Type B pancreatic cell (in vitro differentiated cells): ENCODE data around the gene GUCA2B. TPM values are rescaled to one million over a fixed set of nuclear protein-coding genes. Genes with fewer than 3 reads are reported as not detected.

Experiments used
- DNase-seq: peaks from one replicate; pipeline ENCODE4 v3.0.0; 2021; ENCODE audit warnings: mixed read lengths; ENCODE audit not compliant: unreplicated experiment; ENCODE audit errors: extremely low spot score
- H3K27ac Mint-ChIP-seq: 2 replicates; pipeline ENCODE4 v1.8.0; 2021; ENCODE audit warnings: mild to moderate bottlenecking, mixed read lengths
- H3K27me3 Mint-ChIP-seq: 2 replicates; pipeline ENCODE4 v1.8.0; 2021; ENCODE audit warnings: mixed read lengths
- H3K36me3 Mint-ChIP-seq: 2 replicates; pipeline ENCODE4 v1.8.0; 2021; ENCODE audit warnings: mixed read lengths
- H3K4me1 Mint-ChIP-seq: one replicate; pipeline ENCODE4 v1.8.0; 2021; ENCODE audit warnings: mixed read lengths; ENCODE audit not compliant: unreplicated experiment
- H3K4me3 Mint-ChIP-seq: 2 replicates; pipeline ENCODE4 v1.8.0; 2021; ENCODE audit warnings: mild to moderate bottlenecking, mixed read lengths
- H3K9me3 Mint-ChIP-seq: 2 replicates; pipeline ENCODE4 v1.8.0; 2021; ENCODE audit warnings: mixed read lengths
- total RNA-seq: library from RNA; stranded (reverse); gene quantifications from 2 replicates; pipeline ENCODE4 v1.2.1, GENCODE V29; 2021; ENCODE audit warnings: low replicate concordance
- TF ChIP-seq, protein P1 (sequence below): fragments of 200-600 bp; sonication (generic); conservative IDR thresholded peaks from 2 replicates; pipeline ENCODE4 v1.5.0; 2021; ENCODE audit warnings: antibody characterized with exemption, mild to moderate bottlenecking

The GUCA2B gene
- total RNA-seq, 1 donor from 2014 or later, result 0.92 TPM

DNA sequence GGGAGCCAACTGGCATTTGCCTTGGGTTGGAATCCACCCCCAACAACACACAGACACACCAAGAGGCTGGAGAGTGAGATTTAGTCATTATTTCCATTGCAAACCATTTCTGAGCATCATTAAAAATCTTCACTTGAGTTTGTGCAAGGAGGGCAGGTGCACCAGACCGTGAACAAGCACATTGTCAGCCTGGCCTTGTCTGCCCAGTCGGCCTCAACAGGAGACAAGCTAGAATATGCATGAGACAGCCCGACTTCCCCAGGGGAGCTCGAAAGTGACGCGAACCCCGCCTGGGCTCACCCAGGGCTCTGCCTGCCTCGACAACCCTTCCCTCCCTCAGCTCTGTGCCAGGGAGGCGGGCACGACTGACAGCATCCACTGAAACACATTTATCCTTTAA lies 15.4 kb upstream of the GUCA2B start:
- TF ChIP-seq, protein P1, sequence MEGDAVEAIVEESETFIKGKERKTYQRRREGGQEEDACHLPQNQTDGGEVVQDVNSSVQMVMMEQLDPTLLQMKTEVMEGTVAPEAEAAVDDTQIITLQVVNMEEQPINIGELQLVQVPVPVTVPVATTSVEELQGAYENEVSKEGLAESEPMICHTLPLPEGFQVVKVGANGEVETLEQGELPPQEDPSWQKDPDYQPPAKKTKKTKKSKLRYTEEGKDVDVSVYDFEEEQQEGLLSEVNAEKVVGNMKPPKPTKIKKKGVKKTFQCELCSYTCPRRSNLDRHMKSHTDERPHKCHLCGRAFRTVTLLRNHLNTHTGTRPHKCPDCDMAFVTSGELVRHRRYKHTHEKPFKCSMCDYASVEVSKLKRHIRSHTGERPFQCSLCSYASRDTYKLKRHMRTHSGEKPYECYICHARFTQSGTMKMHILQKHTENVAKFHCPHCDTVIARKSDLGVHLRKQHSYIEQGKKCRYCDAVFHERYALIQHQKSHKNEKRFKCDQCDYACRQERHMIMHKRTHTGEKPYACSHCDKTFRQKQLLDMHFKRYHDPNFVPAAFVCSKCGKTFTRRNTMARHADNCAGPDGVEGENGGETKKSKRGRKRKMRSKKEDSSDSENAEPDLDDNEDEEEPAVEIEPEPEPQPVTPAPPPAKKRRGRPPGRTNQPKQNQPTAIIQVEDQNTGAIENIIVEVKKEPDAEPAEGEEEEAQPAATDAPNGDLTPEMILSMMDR, result no peak
- H3K4me1 Mint-ChIP-seq, result no peaks in the 10 kb centered on the region
- H3K27me3 Mint-ChIP-seq, result peaks cover 11% of the 10 kb centered on the region
- peak; percentile 64 for DNase-seq
- no peak overlapping the region for H3K27ac Mint-ChIP-seq
- H3K4me3 Mint-ChIP-seq, result no peak overlapping the region
- H3K9me3 Mint-ChIP-seq, result no peaks in the 10 kb centered on the region
- no peaks in the 10 kb centered on the region for H3K36me3 Mint-ChIP-seq

DNA sequence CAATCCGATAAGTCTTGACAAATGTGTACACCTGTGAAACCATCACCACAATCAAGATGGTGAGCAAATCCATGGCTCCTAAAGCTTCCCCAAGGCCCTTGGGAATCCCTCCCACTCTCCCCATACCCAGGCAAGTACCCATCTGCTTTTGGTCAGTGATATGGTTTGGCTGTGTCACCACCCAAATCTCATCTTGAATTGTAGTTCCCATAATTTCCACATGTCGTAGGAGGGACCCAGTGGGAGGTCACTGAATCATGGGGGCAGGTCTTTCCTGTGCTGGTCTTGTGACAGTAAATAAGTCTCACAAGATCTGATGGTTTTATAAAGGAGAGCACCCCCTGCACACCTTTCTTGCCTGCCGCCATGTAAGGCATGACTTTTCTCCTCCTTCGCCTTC lies 14.6 kb upstream of the GUCA2B start:
- Mint-ChIP-seq H3K36me3 (no peaks in the 10 kb centered on the region), H3K9me3 (no peaks in the 10 kb centered on the region), H3K4me1 (no peaks in the 10 kb centered on the region), H3K4me3 (no peak overlapping the region), H3K27me3 (peaks cover 14% of the 10 kb centered on the region), H3K27ac (no peak overlapping the region)
- TF ChIP-seq, protein P1, result no peak
- DNase-seq, result peak; percentile 18

DNA sequence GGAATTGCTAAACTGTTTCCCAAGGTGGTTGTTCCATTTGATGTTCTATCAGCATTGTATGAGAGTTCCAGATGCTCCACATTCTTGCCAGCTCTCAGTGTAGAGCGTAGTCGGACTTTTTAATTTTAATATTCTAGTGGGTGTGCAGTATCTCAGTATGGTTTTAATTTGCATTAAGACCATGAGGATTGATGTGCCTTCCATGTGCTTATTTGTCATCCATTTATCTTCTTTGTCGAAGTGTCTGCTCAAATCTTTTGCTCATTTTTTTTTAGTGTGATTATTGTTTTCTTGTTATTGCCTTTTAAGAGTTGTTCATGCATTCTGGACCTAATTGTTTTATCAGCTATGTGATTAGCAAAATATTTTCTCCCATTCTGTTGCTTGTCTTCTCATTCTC lies 13.8 kb upstream of the GUCA2B start:
- H3K9me3 Mint-ChIP-seq, result no peaks in the 10 kb centered on the region
- TF ChIP-seq, protein P1, result no peak
- no peak overlapping the region for H3K4me3 Mint-ChIP-seq
- DNase-seq, result no peak
- H3K27ac Mint-ChIP-seq, result no peak overlapping the region
- H3K4me1 Mint-ChIP-seq, result no peaks in the 10 kb centered on the region
- no peaks in the 10 kb centered on the region for H3K36me3 Mint-ChIP-seq
- H3K27me3 Mint-ChIP-seq, result peaks cover 14% of the 10 kb centered on the region

DNA sequence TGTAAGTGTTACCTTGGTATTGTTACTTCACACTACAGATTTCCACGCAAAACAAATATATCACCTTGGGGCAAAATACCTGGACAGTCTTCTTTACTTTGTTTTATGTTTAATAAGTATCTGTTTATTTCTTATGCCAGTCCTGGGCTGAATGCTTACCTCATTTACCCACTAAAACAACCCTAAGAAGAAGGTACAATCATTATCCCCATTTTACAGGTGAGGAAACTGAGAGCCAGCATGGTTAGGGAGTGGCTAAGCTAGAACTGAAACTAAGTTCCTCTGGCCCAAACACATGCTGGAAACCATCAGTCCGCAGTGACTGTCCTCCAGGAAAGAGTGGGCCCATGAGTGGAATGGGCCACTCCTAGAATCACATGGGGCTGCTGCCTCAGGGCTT lies 13.0 kb upstream of the GUCA2B start:
- no peak overlapping the region for H3K27ac Mint-ChIP-seq
- peaks cover 14% of the 10 kb centered on the region for H3K27me3 Mint-ChIP-seq
- TF ChIP-seq, protein P1, result no peak
- DNase-seq, result no peak
- H3K4me1 Mint-ChIP-seq, result no peaks in the 10 kb centered on the region
- H3K9me3 Mint-ChIP-seq, result no peaks in the 10 kb centered on the region
- H3K4me3 Mint-ChIP-seq, result no peak overlapping the region
- no peaks in the 10 kb centered on the region for H3K36me3 Mint-ChIP-seq

DNA sequence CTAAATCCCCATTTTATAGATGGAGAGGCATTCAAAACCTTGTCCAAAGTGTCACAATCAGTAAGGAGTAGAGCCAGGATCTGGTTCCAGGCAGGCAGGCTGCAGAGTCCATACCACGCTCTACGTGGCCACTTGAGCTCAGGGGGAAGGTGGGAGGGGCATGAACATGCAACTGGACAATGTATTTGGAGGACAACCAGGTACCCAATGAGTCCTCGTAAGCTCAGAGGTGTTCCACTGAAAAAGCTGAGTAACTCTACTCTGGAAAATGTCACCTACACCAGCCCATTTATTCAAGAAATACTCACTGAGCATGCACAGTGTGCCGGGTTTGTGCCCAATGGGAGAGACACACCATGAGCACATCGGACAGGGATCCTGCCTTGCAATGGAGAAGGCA lies 11.2 kb upstream of the GUCA2B start:
- no peak overlapping the region for H3K27ac Mint-ChIP-seq
- TF ChIP-seq, protein P1, result no peak
- H3K4me1 Mint-ChIP-seq, result no peaks in the 10 kb centered on the region
- no peaks in the 10 kb centered on the region for H3K9me3 Mint-ChIP-seq
- H3K36me3 Mint-ChIP-seq, result no peaks in the 10 kb centered on the region
- H3K27me3 Mint-ChIP-seq, result peaks cover 10% of the 10 kb centered on the region
- H3K4me3 Mint-ChIP-seq, result no peak overlapping the region
- DNase-seq, result peak; percentile 16
